Measurements from ENCODE around the gene ATAD3B. TPM values are rescaled to one million over a fixed set of nuclear protein-coding genes. Genes with fewer than 3 reads are reported as not detected.

ATAD3B gene
- total RNA-seq, 1 donor from 2014 or later: 34.9 TPM

DNA sequence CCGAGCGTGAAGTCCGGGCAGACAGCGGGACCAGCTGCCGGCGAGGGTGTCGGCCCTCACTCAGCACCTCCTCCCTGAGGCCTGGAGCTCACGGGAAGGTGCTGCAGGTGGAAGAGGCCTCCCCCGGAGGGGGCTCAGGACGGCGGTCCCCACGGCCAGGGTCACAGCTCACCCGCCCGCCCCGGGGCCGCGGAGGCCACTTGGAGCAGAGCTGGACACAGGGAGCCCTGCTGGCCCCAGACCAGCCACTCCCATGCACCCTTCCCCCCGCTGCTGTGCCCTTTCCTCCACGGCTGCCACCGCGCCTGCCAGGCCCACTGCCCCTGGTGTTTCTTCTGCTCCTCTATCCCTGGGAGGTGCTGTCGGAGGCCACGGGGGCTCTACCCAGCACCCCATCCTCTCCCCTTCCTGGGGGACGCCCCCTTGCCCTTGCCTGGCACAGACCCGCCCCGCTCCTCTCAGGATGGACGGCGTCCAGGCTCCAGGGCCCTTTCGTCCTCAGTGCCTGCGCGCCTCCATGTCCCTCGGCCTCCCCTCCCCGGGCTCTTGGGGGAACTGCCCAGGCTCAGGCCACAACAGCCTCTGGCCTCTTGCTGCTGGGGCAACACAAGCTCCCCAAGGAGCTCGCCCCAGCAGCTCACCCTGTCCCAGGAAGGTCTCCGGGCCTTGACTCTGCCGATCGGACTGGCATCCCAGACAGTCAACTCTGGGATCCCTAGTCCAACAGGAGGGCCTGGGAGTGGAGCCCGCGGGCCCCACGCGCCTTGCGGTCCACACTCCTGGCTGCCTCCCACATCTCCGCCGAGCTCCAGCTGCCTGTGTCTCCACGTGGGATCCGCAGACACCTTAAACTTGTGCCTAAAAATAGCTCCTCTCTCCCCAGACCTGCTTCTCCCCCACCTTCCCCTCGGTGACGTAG is 64.7 kb downstream of the ATAD3B start:
- H3K27ac Mint-ChIP-seq (ENCODE audit: unreplicated experiment): peak overlapping the region; percentile 38
- H3K9me3 Mint-ChIP-seq (ENCODE audit: unreplicated experiment): peaks cover 8% of the 10 kb centered on the region
- no peak for DNase-seq
- peaks cover 13% of the 10 kb centered on the region for H3K27me3 Mint-ChIP-seq (ENCODE audit: unreplicated experiment)
- TF ChIP-seq, protein P1, sequence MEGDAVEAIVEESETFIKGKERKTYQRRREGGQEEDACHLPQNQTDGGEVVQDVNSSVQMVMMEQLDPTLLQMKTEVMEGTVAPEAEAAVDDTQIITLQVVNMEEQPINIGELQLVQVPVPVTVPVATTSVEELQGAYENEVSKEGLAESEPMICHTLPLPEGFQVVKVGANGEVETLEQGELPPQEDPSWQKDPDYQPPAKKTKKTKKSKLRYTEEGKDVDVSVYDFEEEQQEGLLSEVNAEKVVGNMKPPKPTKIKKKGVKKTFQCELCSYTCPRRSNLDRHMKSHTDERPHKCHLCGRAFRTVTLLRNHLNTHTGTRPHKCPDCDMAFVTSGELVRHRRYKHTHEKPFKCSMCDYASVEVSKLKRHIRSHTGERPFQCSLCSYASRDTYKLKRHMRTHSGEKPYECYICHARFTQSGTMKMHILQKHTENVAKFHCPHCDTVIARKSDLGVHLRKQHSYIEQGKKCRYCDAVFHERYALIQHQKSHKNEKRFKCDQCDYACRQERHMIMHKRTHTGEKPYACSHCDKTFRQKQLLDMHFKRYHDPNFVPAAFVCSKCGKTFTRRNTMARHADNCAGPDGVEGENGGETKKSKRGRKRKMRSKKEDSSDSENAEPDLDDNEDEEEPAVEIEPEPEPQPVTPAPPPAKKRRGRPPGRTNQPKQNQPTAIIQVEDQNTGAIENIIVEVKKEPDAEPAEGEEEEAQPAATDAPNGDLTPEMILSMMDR (IDR thresholded peaks at IDR 0.05; ENCODE audit: partially characterized antibody, unreplicated experiment): no peak
- peaks cover 6% of the 10 kb centered on the region for H3K36me3 Mint-ChIP-seq (ENCODE audit: unreplicated experiment)
- H3K4me1 Mint-ChIP-seq (ENCODE audit: low read depth, unreplicated experiment): peaks cover 5% of the 10 kb centered on the region
- no peak overlapping the region for H3K4me3 Mint-ChIP-seq (ENCODE audit: unreplicated experiment)

GRCh38 chr1:1536938-1537546 is 65.5 kb downstream of the ATAD3B start:
- Mint-ChIP-seq H3K4me1 (ENCODE audit: low read depth, unreplicated experiment) (peaks cover 5% of the 10 kb centered on the region), H3K27ac (ENCODE audit: unreplicated experiment) (peak overlapping the region; percentile 38), H3K36me3 (ENCODE audit: unreplicated experiment) (peaks cover 2% of the 10 kb centered on the region)

DNA sequence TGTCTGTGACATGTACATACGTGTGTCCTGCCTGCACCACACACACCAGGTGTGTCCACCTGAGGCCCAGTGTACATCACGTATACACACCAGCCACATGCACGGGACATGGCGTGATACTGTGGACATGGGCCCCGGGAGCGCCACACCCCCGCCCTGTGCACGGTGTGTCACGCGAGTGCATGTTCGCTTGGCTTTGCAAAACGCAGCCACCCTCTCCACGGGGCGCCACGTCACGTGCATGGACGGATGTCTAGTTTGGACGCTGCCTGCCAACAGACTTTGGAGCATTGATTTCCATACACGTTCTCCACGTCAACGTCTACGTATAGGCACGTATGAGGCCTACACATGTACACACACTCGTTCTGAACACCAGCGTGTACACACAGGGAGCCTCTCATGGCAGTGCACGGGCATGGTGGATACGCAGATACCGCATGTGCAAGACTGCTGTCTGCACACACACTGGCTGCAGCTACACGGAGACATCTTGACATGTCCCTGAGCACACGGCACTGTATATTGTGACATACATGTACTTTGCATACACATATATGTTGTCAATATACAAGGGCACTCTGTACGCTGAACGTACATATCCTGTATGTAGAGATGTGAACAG is 66.2 kb downstream of the ATAD3B start:
- H3K27me3 Mint-ChIP-seq (ENCODE audit: unreplicated experiment): peaks cover 10% of the 10 kb centered on the region
- no peak for DNase-seq
- H3K36me3 Mint-ChIP-seq (ENCODE audit: unreplicated experiment): no peaks in the 10 kb centered on the region
- H3K4me3 Mint-ChIP-seq (ENCODE audit: unreplicated experiment): peak overlapping the region; percentile 34
- H3K9me3 Mint-ChIP-seq (ENCODE audit: unreplicated experiment): peaks cover 9% of the 10 kb centered on the region
- TF ChIP-seq, protein P1 (IDR thresholded peaks at IDR 0.05; ENCODE audit: partially characterized antibody, unreplicated experiment): no peak
- H3K4me1 Mint-ChIP-seq (ENCODE audit: low read depth, unreplicated experiment): peaks cover 5% of the 10 kb centered on the region
- no peak overlapping the region for H3K27ac Mint-ChIP-seq (ENCODE audit: unreplicated experiment)

More at GRCh38 chr1:1536938-1537546, 65.5 kb downstream of the ATAD3B start:
- TF ChIP-seq, protein P1 (IDR thresholded peaks at IDR 0.05; ENCODE audit: partially characterized antibody, unreplicated experiment): no peak
- Mint-ChIP-seq H3K9me3 (ENCODE audit: unreplicated experiment) (peaks cover 10% of the 10 kb centered on the region), H3K27me3 (ENCODE audit: unreplicated experiment) (peaks cover 12% of the 10 kb centered on the region), H3K4me3 (ENCODE audit: unreplicated experiment) (no peak overlapping the region)
- DNase-seq: no peak

GRCh38 chr1:1538334-1538733 is 66.8 kb downstream of the ATAD3B start:
- Mint-ChIP-seq H3K27ac (ENCODE audit: unreplicated experiment) (peak overlapping the region; percentile 33), H3K9me3 (ENCODE audit: unreplicated experiment) (peaks cover 9% of the 10 kb centered on the region), H3K4me1 (ENCODE audit: low read depth, unreplicated experiment) (peaks cover 5% of the 10 kb centered on the region), H3K27me3 (ENCODE audit: unreplicated experiment) (peaks cover 10% of the 10 kb centered on the region), H3K4me3 (ENCODE audit: unreplicated experiment) (peak overlapping the region; percentile 80), H3K36me3 (ENCODE audit: unreplicated experiment) (no peaks in the 10 kb centered on the region)
- TF ChIP-seq, protein P1 (IDR thresholded peaks at IDR 0.05; ENCODE audit: partially characterized antibody, unreplicated experiment): no peak
- DNase-seq: no peak

Data from glutamatergic neuron (in vitro differentiated cells).